Small intestine (tissue), 4 donors: Measurements from ENCODE around the gene USO1. TPM values are rescaled to one million over a fixed set of nuclear protein-coding genes. Genes with fewer than 3 reads are reported as not detected.

Source experiments
- polyA plus RNA-seq, 4 donors: library from polyadenylated mRNA; stranded (reverse) in 3 of 4; unstranded in 1 of 4; fragments of 200-250 nt in 3 of 4; fragments of 120-200 nt in 1 of 4; gene quantifications; one replicate each; pipeline versions ENCODE4 v1.2.1 to v1.2.3, GENCODE V29; 2013
- donor health status: healthy with polysubstance abuse.
- donor health status: Bipolar disorder and iron deficiency.
- donor health status: healthy.

Gene USO1
- polyA plus RNA-seq, 4 donors = 26.5 to 83.9 (median 33.1) TPM

Other genes with a start within 250 kb of the USO1 start
- 10 to 100 TPM; 16.8 to 38.6 (median 28.5) TPM for gene RCHY1, start 210.2 kb upstream of the USO1 start, polyA plus RNA-seq
- 10 to 100 TPM in 1 of 4 donors, 1 to 10 TPM in 3; 4.1 to 20.8 (median 5.9) TPM for gene THAP6, start 210.1 kb upstream of the USO1 start, polyA plus RNA-seq
- gene ODAPH, start 168.5 kb upstream of the USO1 start, polyA plus RNA-seq = not detected
- gene CDKL2, start 94.0 kb upstream of the USO1 start, polyA plus RNA-seq = 1 to 10 TPM in 1 of 4 donors, under 1 TPM in 1, not detected in 2; 0.33 to 1.0 TPM
- gene G3BP2, start 51.2 kb upstream of the USO1 start, polyA plus RNA-seq = 100 to 1,000 TPM in 1 of 4 donors, 10 to 100 TPM in 3; 44.1 to 145 (median 50.0) TPM
- gene PPEF2, start 177.9 kb downstream of the USO1 start, polyA plus RNA-seq = under 1 TPM in 1 of 4 donors, not detected in 3; 0.09 TPM
- 10 to 100 TPM; 11.4 to 69.1 (median 23.3) TPM for gene NAAA, start 216.4 kb downstream of the USO1 start, polyA plus RNA-seq